ENCODE data around the gene LIMCH1.
"Not testable (repeated sequence)": the region's sequence is repeated elsewhere in the genome, so short reads cannot be mapped to it uniquely, and the experiment has no call there.

The LIMCH1 gene

GRCh38 chr4:41645728-41646390, 107.9 kb downstream of the LIMCH1 start:
- TF ChIP-seq CTCF (IDR thresholded peaks at IDR 0.05; ENCODE audit: insufficient read depth, low read length, poor library complexity, severe bottlenecking), result no peak
- no peaks in the 10 kb centered on the region for H3K36me3 ChIP-seq (ENCODE audit: control insufficient read depth, insufficient read depth, low read length)
- no peak overlapping the region for H3K4me3 ChIP-seq (replicated peaks; ENCODE audit: low read depth, low read length)

GRCh38 chr4:41646862-41647261, 108.9 kb downstream of the LIMCH1 start:
- H3K4me3 ChIP-seq (replicated peaks; ENCODE audit: low read depth, low read length), result no peak overlapping the region
- no peaks in the 10 kb centered on the region for H3K36me3 ChIP-seq (ENCODE audit: control insufficient read depth, insufficient read depth, low read length)
- H3K27me3 ChIP-seq (replicated peaks; ENCODE audit: control insufficient read depth, insufficient read depth, low read length), result no peaks in the 10 kb centered on the region; the same call in 1 of the 2 replicates
- DNase-seq (ENCODE audit: extremely low read depth, insufficient read length), result no peak
- TF ChIP-seq CTCF (IDR thresholded peaks at IDR 0.05; ENCODE audit: insufficient read depth, low read length, poor library complexity, severe bottlenecking), result no peak

More at GRCh38 chr4:41645728-41646390, 107.9 kb downstream of the LIMCH1 start:
- DNase-seq (ENCODE audit: extremely low read depth, insufficient read length), result no peak
- no peaks in the 10 kb centered on the region; the same call in 1 of the 2 replicates for H3K27me3 ChIP-seq (replicated peaks; ENCODE audit: control insufficient read depth, insufficient read depth, low read length)

- Histone ChIP-seq H3K36me3 (ENCODE audit: control insufficient read depth, insufficient read depth, low read length) (no peaks in the 10 kb centered on the region), H3K4me3 (replicated peaks; ENCODE audit: low read depth, low read length) (no peak overlapping the region), H3K27me3 (replicated peaks; ENCODE audit: control insufficient read depth, insufficient read depth, low read length) (no peaks in the 10 kb centered on the region; the same call in 1 of the 2 replicates)
- no peak for TF ChIP-seq CTCF (IDR thresholded peaks at IDR 0.05; ENCODE audit: insufficient read depth, low read length, poor library complexity, severe bottlenecking)
- DNase-seq (ENCODE audit: extremely low read depth, insufficient read length), result no peak
Measured at GRCh38 chr4:41647383-41647782, 109.4 kb downstream of the LIMCH1 start.

DNA sequence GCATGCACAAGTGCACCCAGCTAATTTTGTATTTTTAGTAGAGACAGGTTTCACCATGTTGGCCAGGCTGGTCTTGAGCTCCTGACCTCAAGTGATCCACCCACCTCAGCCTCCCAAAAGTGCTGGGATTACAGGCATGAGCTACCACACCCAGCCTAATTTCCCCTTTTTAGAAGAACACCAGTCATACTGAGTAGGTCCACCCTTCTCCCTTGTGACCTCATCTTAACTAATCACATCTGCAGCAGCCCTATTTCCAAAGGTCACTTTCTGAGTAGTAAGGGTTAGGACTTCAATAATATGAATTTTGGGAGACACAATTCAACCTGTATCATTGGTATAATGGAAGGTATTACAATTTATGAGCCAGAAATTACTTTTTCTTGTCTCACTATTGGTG, 113.2 kb downstream of the LIMCH1 start:
- not testable (repeated sequence) for DNase-seq (ENCODE audit: extremely low read depth, insufficient read length); H3K4me3 ChIP-seq (replicated peaks; ENCODE audit: low read depth, low read length); H3K27me3 ChIP-seq (replicated peaks; ENCODE audit: control insufficient read depth, insufficient read depth, low read length); H3K36me3 ChIP-seq (ENCODE audit: control insufficient read depth, insufficient read depth, low read length)

DNA sequence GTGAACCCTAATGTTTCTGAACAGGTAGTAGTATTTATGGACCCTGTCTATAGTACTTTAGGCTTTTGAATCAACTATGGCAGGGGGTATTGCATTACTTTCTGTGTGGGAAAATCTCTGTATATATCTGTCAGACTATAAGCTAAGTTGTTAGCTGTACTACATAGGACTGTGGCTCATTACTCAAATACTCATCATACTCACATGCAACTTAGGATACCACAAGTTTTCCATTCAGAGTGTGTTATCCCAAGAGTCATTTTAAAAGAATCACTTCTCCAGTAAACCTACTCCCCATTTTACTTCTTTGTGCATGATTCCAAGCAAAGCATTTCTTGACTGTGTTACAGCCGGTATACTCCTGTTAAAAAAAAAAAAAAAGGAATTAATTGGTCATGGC, 115.0 kb downstream of the LIMCH1 start:
- no peak for TF ChIP-seq CTCF (IDR thresholded peaks at IDR 0.05; ENCODE audit: insufficient read depth, low read length, poor library complexity, severe bottlenecking)
- H3K27me3 ChIP-seq (replicated peaks; ENCODE audit: control insufficient read depth, insufficient read depth, low read length), result no peaks in the 10 kb centered on the region; the same call in none of the 2 replicates
- DNase-seq (ENCODE audit: extremely low read depth, insufficient read length), result no peak
- H3K36me3 ChIP-seq (ENCODE audit: control insufficient read depth, insufficient read depth, low read length), result no peaks in the 10 kb centered on the region
- no peak overlapping the region for H3K4me3 ChIP-seq (replicated peaks; ENCODE audit: low read depth, low read length)

GRCh38 chr4:41653523-41653922, 115.6 kb downstream of the LIMCH1 start:
- Histone ChIP-seq H3K36me3 (ENCODE audit: control insufficient read depth, insufficient read depth, low read length) (no peaks in the 10 kb centered on the region), H3K27me3 (replicated peaks; ENCODE audit: control insufficient read depth, insufficient read depth, low read length) (no peaks in the 10 kb centered on the region; the same call in none of the 2 replicates), H3K4me3 (replicated peaks; ENCODE audit: low read depth, low read length) (no peak overlapping the region)
- TF ChIP-seq CTCF (IDR thresholded peaks at IDR 0.05; ENCODE audit: insufficient read depth, low read length, poor library complexity, severe bottlenecking), result no peak
- DNase-seq (ENCODE audit: extremely low read depth, insufficient read length), result no peak

All from GM06990 (cell line).